SK-N-SH treated with all-trans-retinoic acid at 6 μM for 48 hours (cell line): ENCODE results near the gene MFSD11.

Experiments
- ATAC-seq: fragments of 200-7000 bp; cut with Tn5 transposase; 3 replicates; pipeline ENCODE4 v1.9.1; 2020; ENCODE audit warnings: mild to moderate bottlenecking, moderate library complexity
- ARNTL ChIP-seq: fragments of 450-650 bp; formaldehyde crosslinking; IDR thresholded peaks from 2 replicates; pipeline ENCODE4 v1.5.0; 2020; ENCODE audit warnings: low read depth, mild to moderate bottlenecking, moderate library complexity, borderline replicate concordance
- BACH2 ChIP-seq: fragments of 250-450 bp; sonication (Bioruptor Pico); IDR thresholded peaks from 2 replicates; pipeline ENCODE4 v1.9.0; 2021; ENCODE audit warnings: mild to moderate bottlenecking, borderline replicate concordance
- CREB5 ChIP-seq: fragments of 250-450 bp; sonication (Bioruptor Pico); IDR thresholded peaks from 2 replicates; pipeline ENCODE4 v1.5.1; 2020; ENCODE audit warnings: low read depth, mild to moderate bottlenecking, moderate library complexity
- CSDC2 ChIP-seq: fragments of 250-450 bp; sonication (Bioruptor Pico); IDR thresholded peaks from 2 replicates; pipeline ENCODE4 v1.5.0; 2020; ENCODE audit warnings: mild to moderate bottlenecking, moderate library complexity
- CSRNP3 ChIP-seq: fragments of 250-450 bp; sonication (Bioruptor Pico); IDR thresholded peaks from 2 replicates; pipeline ENCODE4 v1.5.1; 2021; ENCODE audit warnings: mild to moderate bottlenecking, moderate library complexity
- GLIS3 ChIP-seq: fragments of 250-450 bp; sonication (Bioruptor Pico); IDR thresholded peaks from 2 replicates; pipeline ENCODE4 v1.5.0; 2020; ENCODE audit warnings: mild to moderate bottlenecking, moderate library complexity
- PATZ1 ChIP-seq: fragments of 250-450 bp; sonication (Bioruptor Pico); IDR thresholded peaks from 2 replicates; pipeline ENCODE4 v1.8.0; 2020; ENCODE audit warnings: mild to moderate bottlenecking, moderate library complexity, borderline replicate concordance
- PPARA ChIP-seq: fragments of 250-450 bp; sonication (Bioruptor Pico); IDR thresholded peaks from 2 replicates; pipeline ENCODE4 v1.5.0; 2020; ENCODE audit warnings: mild to moderate bottlenecking, borderline replicate concordance
- RARB ChIP-seq: fragments of 250-450 bp; sonication (Bioruptor Pico); IDR thresholded peaks from 2 replicates; pipeline ENCODE4 v1.8.0; 2021; ENCODE audit warnings: mild to moderate bottlenecking, moderate library complexity
- SNAI2 ChIP-seq: fragments of 250-450 bp; sonication (Bioruptor Pico); IDR thresholded peaks from 2 replicates; pipeline ENCODE4 v1.5.0; 2020; ENCODE audit warnings: mild to moderate bottlenecking, moderate library complexity
- TCF4 ChIP-seq: fragments of 250-450 bp; sonication (Bioruptor Pico); IDR thresholded peaks from 2 replicates; pipeline ENCODE4 v1.8.0; 2021; ENCODE audit warnings: mild to moderate bottlenecking, moderate library complexity, borderline replicate concordance
- TSHZ2 ChIP-seq: fragments of 250-450 bp; sonication (Bioruptor Pico); IDR thresholded peaks from 2 replicates; pipeline ENCODE4 v1.5.0; 2020; ENCODE audit warnings: mild to moderate bottlenecking, moderate library complexity
- ZFP3 ChIP-seq: fragments of 250-450 bp; sonication (Bioruptor Pico); IDR thresholded peaks from 2 replicates; pipeline ENCODE4 v1.5.0; 2020; ENCODE audit warnings: mild to moderate bottlenecking, moderate library complexity
- ZFP30 ChIP-seq: fragments of 450-650 bp; formaldehyde crosslinking; IDR thresholded peaks from 2 replicates; pipeline ENCODE4 v1.5.0; 2022; ENCODE audit warnings: mild to moderate bottlenecking, moderate library complexity
- ZNF565 ChIP-seq: fragments of 450-650 bp; formaldehyde crosslinking; conservative IDR thresholded peaks from 2 replicates; pipeline ENCODE4 v1.5.0; 2020; ENCODE audit warnings: low read depth, mild to moderate bottlenecking, moderate library complexity
- ZNF70 ChIP-seq: fragments of 450-650 bp; formaldehyde crosslinking; IDR thresholded peaks from 2 replicates; pipeline ENCODE4 v1.5.0; 2020; ENCODE audit warnings: mild to moderate bottlenecking, moderate library complexity
- ZNF8 ChIP-seq: fragments of 450-650 bp; formaldehyde crosslinking; IDR thresholded peaks from 2 replicates; pipeline ENCODE4 v1.5.0; 2020; ENCODE audit warnings: mild to moderate bottlenecking, moderate library complexity

The MFSD11 gene

GRCh38 chr17:76734080-76734840, 3.7 kb upstream of the MFSD11 start:
- TF ChIP-seq CREB5 (CRISPR knock-in tag) (no peak), PATZ1 (CRISPR knock-in tag) (no peak), SNAI2 (CRISPR knock-in tag) (no peak), ARNTL (no peak), ZFP30 (CRISPR knock-in tag) (no peak), ZNF8 (no peak)

GRCh38 chr17:76735006-76735405, 2.9 kb upstream of the MFSD11 start:
- no peak for TF ChIP-seq CSDC2
- TF ChIP-seq PATZ1 (CRISPR knock-in tag): no peak
- no peak for TF ChIP-seq TSHZ2
- TF ChIP-seq RARB (CRISPR knock-in tag): no peak
- no peak for TF ChIP-seq ZFP30 (CRISPR knock-in tag)
- no peak for TF ChIP-seq GLIS3 (CRISPR knock-in tag)
- TF ChIP-seq ARNTL: no peak
- no peak for TF ChIP-seq ZFP3
- TF ChIP-seq ZNF565 (CRISPR knock-in tag): no peak
- TF ChIP-seq CSRNP3 (CRISPR knock-in tag): no peak
- ATAC-seq: no peak

More at GRCh38 chr17:76734080-76734840, 3.7 kb upstream of the MFSD11 start:
- ATAC-seq: no peak

GRCh38 chr17:76735586-76736348, 2.2 kb upstream of the MFSD11 start:
- no peak for ATAC-seq
- TF ChIP-seq ARNTL: no peak
- TF ChIP-seq ZNF8: no peak
- no peak for TF ChIP-seq CREB5 (CRISPR knock-in tag)
- no peak for TF ChIP-seq ZFP3
- TF ChIP-seq CSRNP3 (CRISPR knock-in tag): no peak
- TF ChIP-seq TCF4 (CRISPR knock-in tag): no peak
- no peak for TF ChIP-seq PATZ1 (CRISPR knock-in tag)
- TF ChIP-seq PPARA (CRISPR knock-in tag): no peak
- TF ChIP-seq BACH2: no peak
- TF ChIP-seq ZNF70 (CRISPR knock-in tag): no peak
